DND-41 (cell line): ENCODE measurements around the gene ZNF688.

Experiments
- EZH2 ChIP-seq: IDR thresholded peaks from 3 replicates; pipeline ENCODE4 v1.6.1; 2012; ENCODE audit warnings: borderline replicate concordance, low read depth, mild to moderate bottlenecking, moderate library complexity, low read length, inconsistent platforms; ENCODE audit not compliant: severe bottlenecking
- TF ChIP-seq, protein P1 (sequence below): IDR thresholded peaks from 2 replicates; pipeline ENCODE4 v1.5.1; 2012; ENCODE audit warnings: borderline replicate concordance, low read length, moderate library complexity, mild to moderate bottlenecking; ENCODE audit not compliant: poor library complexity, severe bottlenecking; ENCODE audit errors: extremely low read depth

DNA sequence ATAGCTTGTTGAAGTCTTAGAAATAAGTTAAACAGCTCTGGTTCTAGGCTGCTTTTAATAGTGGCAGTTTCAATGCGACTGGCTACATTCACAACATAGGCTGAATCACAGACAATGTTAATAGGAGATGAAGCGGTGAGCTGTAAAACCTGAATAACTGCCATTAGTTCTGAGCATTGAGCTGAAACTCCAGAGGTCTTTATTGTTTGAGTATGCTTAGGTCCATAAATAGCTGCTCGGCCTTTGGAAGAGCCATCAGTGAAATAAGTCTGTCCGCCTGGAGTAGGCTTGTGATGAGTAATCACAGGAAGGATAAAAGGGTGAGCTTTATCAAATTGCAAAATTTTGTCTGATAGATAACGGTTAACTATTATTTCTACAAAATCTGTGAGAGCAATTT is 48.1 kb upstream of the ZNF688 start:
- TF ChIP-seq, protein P1, sequence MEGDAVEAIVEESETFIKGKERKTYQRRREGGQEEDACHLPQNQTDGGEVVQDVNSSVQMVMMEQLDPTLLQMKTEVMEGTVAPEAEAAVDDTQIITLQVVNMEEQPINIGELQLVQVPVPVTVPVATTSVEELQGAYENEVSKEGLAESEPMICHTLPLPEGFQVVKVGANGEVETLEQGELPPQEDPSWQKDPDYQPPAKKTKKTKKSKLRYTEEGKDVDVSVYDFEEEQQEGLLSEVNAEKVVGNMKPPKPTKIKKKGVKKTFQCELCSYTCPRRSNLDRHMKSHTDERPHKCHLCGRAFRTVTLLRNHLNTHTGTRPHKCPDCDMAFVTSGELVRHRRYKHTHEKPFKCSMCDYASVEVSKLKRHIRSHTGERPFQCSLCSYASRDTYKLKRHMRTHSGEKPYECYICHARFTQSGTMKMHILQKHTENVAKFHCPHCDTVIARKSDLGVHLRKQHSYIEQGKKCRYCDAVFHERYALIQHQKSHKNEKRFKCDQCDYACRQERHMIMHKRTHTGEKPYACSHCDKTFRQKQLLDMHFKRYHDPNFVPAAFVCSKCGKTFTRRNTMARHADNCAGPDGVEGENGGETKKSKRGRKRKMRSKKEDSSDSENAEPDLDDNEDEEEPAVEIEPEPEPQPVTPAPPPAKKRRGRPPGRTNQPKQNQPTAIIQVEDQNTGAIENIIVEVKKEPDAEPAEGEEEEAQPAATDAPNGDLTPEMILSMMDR = no peak
- no peak for TF ChIP-seq EZH2
